B cell (primary cell): ENCODE data around the gene GET4.

Experiments
- EZH2 ChIP-seq: IDR thresholded peaks from 2 replicates; pipeline ENCODE4 v1.6.1; 2012; ENCODE audit warnings: borderline replicate concordance, low read depth, mild to moderate bottlenecking, moderate library complexity, low read length; ENCODE audit not compliant: insufficient read depth, poor library complexity, severe bottlenecking
- TF ChIP-seq, protein P1 (sequence below): fragments of 200-600 bp; IDR thresholded peaks from one replicate; pipeline ENCODE4 v1.8.0; 2022; ENCODE audit warnings: antibody characterized with exemption, mild to moderate bottlenecking

DNA sequence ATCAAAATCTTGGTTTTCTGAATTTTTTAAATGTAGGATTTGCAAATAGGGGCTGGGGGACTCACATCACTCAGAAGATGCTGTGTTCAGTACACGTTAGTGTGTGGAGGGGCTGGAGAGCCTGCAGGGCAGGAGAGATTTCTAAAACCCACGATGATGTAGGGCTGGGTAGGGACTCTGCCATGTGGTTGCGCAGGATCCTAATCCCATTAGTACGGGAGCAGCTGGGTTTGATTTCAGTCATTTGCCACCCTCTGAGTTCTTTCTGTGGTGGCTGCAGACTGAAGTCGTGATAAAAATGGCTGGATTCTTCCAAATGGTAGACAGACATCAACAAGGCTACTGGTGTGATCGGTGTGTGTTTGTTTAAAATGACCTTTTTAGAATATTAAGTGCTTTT lies 14.2 kb upstream of the GET4 start:
- TF ChIP-seq, protein P1, sequence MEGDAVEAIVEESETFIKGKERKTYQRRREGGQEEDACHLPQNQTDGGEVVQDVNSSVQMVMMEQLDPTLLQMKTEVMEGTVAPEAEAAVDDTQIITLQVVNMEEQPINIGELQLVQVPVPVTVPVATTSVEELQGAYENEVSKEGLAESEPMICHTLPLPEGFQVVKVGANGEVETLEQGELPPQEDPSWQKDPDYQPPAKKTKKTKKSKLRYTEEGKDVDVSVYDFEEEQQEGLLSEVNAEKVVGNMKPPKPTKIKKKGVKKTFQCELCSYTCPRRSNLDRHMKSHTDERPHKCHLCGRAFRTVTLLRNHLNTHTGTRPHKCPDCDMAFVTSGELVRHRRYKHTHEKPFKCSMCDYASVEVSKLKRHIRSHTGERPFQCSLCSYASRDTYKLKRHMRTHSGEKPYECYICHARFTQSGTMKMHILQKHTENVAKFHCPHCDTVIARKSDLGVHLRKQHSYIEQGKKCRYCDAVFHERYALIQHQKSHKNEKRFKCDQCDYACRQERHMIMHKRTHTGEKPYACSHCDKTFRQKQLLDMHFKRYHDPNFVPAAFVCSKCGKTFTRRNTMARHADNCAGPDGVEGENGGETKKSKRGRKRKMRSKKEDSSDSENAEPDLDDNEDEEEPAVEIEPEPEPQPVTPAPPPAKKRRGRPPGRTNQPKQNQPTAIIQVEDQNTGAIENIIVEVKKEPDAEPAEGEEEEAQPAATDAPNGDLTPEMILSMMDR, result no peak
- no peak for TF ChIP-seq EZH2
